SU-DHL-6 (cell line): Measurements from ENCODE around the gene UMAD1.
A peak's percentile ranks its signal among the peaks of the same experiment; 100 is the strongest.

ENCODE experiments used
- H2AFZ ChIP-seq: fragments of 200-600 bp; sonication (generic); 2 replicates; pipeline ENCODE4 v1.6.1; 2014; ENCODE audit warnings: low read depth, mild to moderate bottlenecking, moderate library complexity, mixed read lengths, antibody characterized with exemption, low read length; ENCODE audit not compliant: severe bottlenecking
- H3F3A ChIP-seq: fragments of 200-600 bp; shearing (Covaris generic); 2 replicates; pipeline ENCODE4 v1.6.0; 2016; ENCODE audit warnings: antibody characterized with exemption, mild to moderate bottlenecking; ENCODE audit not compliant: insufficient read depth
- H3K27ac ChIP-seq: fragments of 200-600 bp; sonication (generic); 2 replicates; pipeline ENCODE4 v1.5.1; 2016; ENCODE audit warnings: low read depth, mild to moderate bottlenecking, low read length, moderate library complexity, mixed read lengths
- H3K27me3 ChIP-seq: fragments of 200-600 bp; sonication (generic), shearing (Covaris generic); 2 replicates; pipeline ENCODE4 v1.6.0; 2014; ENCODE audit warnings: mild to moderate bottlenecking, low read length
- H3K36me3 ChIP-seq: fragments of 200-600 bp; sonication (generic); 2 replicates; pipeline ENCODE4 v1.6.1; 2014; ENCODE audit warnings: mild to moderate bottlenecking, low read length, mixed read lengths
- H3K4me2 ChIP-seq: fragments of 300-600, 200-600 bp; shearing (Covaris generic), sonication (generic); 2 replicates; pipeline ENCODE4 v1.6.0; 2014; ENCODE audit warnings: low read length, low read depth, mild to moderate bottlenecking; ENCODE audit not compliant: poor library complexity, severe bottlenecking
- H3K4me3 ChIP-seq: fragments of 200-600 bp; sonication (generic); 2 replicates; pipeline ENCODE4 v1.5.1; 2014; ENCODE audit warnings: antibody characterized with exemption, low read length, mild to moderate bottlenecking, mixed read lengths; ENCODE audit not compliant: insufficient read depth, poor library complexity, severe bottlenecking
- H3K79me2 ChIP-seq: fragments of 200-600 bp; sonication (generic); 2 replicates; pipeline ENCODE4 v1.6.1; 2014; ENCODE audit warnings: mild to moderate bottlenecking, low read length, moderate library complexity; ENCODE audit not compliant: insufficient read depth
- H3K9ac ChIP-seq: fragments of 200-600 bp; sonication (generic); 2 replicates; pipeline ENCODE4 v1.7.0; 2014; ENCODE audit warnings: mild to moderate bottlenecking, low read length
- H3K9me2 ChIP-seq: fragments of 200-600 bp; sonication (generic); replicated peaks from 2 replicates; pipeline ENCODE4 v1.6.1; 2014; ENCODE audit warnings: low read length; ENCODE audit not compliant: insufficient read depth
- H3K9me3 ChIP-seq: fragments of 200-600 bp; sonication (generic); 2 replicates; pipeline ENCODE4 v1.6.1; 2014; ENCODE audit warnings: low read length, mixed read lengths; ENCODE audit not compliant: insufficient read depth
- H4K20me1 ChIP-seq: fragments of 200-600 bp; sonication (generic); 2 replicates; pipeline ENCODE4 v1.6.1; 2014; ENCODE audit warnings: low read depth, mild to moderate bottlenecking, antibody characterized with exemption, low read length, moderate library complexity, mixed read lengths
- EZH2phosphoT487 ChIP-seq: fragments of 200-600 bp; sonication (generic), shearing (Covaris generic); conservative IDR thresholded peaks from 2 replicates; pipeline ENCODE4 v1.6.1; 2018; ENCODE audit warnings: mild to moderate bottlenecking, antibody characterized with exemption, low read length, moderate library complexity, mixed read lengths
- TF ChIP-seq, protein P1 (sequence below): fragments of 200-600 bp; sonication (generic); IDR thresholded peaks from one replicate; pipeline ENCODE4 v1.5.1; 2017; ENCODE audit warnings: antibody characterized with exemption, mild to moderate bottlenecking, low read length, moderate library complexity; ENCODE audit not compliant: insufficient read depth, poor library complexity, severe bottlenecking

The UMAD1 gene

DNA sequence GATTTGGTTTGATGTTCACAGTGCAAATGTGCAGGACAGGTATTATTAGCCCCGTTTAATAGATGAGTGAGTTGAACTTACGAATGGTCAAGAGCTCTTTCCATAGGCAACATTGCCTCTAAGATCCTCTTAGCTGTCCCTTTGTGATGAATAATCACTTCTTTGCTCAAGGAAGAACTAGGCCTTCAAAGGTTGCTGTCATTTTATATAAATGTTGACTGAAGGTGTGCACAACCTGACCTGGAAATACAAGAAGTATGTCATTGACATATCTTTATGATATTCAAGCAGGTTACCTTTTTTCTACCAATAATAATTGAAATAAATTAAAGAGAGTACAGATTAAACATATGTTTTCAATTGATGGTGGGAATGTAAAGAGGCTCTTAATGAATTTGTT lies 279.5 kb downstream of the UMAD1 start:
- Histone ChIP-seq H3K36me3 (no peaks in the 10 kb centered on the region), H3F3A (peaks cover 12% of the 10 kb centered on the region), H3K9me3 (no peaks in the 10 kb centered on the region), H3K79me2 (no peaks in the 10 kb centered on the region), H3K27ac (no peak overlapping the region), H3K4me3 (peak overlapping the region; percentile 6), H4K20me1 (no peaks in the 10 kb centered on the region), H2AFZ (no peak overlapping the region), H3K9ac (no peak overlapping the region), H3K27me3 (no peaks in the 10 kb centered on the region), H3K9me2 (no peaks in the 10 kb centered on the region), H3K4me2 (peak overlapping the region; percentile 44)
- TF ChIP-seq EZH2phosphoT487: no peak
- TF ChIP-seq, protein P1, sequence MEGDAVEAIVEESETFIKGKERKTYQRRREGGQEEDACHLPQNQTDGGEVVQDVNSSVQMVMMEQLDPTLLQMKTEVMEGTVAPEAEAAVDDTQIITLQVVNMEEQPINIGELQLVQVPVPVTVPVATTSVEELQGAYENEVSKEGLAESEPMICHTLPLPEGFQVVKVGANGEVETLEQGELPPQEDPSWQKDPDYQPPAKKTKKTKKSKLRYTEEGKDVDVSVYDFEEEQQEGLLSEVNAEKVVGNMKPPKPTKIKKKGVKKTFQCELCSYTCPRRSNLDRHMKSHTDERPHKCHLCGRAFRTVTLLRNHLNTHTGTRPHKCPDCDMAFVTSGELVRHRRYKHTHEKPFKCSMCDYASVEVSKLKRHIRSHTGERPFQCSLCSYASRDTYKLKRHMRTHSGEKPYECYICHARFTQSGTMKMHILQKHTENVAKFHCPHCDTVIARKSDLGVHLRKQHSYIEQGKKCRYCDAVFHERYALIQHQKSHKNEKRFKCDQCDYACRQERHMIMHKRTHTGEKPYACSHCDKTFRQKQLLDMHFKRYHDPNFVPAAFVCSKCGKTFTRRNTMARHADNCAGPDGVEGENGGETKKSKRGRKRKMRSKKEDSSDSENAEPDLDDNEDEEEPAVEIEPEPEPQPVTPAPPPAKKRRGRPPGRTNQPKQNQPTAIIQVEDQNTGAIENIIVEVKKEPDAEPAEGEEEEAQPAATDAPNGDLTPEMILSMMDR: no peak

DNA sequence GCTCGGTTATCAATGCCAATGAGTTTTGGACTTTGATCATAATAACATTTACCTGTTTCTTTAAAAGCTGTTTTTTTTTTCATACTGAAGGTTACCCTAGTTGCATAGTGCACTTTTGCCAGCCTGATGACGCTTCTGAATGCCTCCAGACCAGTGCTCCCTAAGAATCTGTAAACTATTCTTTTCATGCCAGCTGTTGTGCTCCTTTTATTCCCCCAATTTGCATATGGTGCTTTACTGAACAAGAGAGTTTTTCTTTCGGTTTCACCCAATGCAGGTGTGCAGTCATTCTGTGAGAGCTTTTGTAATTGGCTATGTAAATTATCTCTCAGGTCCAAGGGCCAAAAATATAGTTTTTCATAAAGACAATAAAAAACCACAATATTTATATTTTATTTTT lies 279.9 kb downstream of the UMAD1 start:
- H3K9ac ChIP-seq: no peak overlapping the region
- H3K9me2 ChIP-seq: no peaks in the 10 kb centered on the region
- H3K27ac ChIP-seq: no peak overlapping the region
- TF ChIP-seq EZH2phosphoT487: no peak
- TF ChIP-seq, protein P1: no peak
- H2AFZ ChIP-seq: no peak overlapping the region
- no peaks in the 10 kb centered on the region for H3K27me3 ChIP-seq
- no peaks in the 10 kb centered on the region for H3K36me3 ChIP-seq
- H3K4me2 ChIP-seq: peak overlapping the region; percentile 44
- no peaks in the 10 kb centered on the region for H3K9me3 ChIP-seq
- no peaks in the 10 kb centered on the region for H3K79me2 ChIP-seq
- no peaks in the 10 kb centered on the region for H4K20me1 ChIP-seq
- peaks cover 12% of the 10 kb centered on the region for H3F3A ChIP-seq
- peak overlapping the region; percentile 6 for H3K4me3 ChIP-seq

GRCh38 chr7:7921830-7922229 lies 281.3 kb downstream of the UMAD1 start:
- no peak overlapping the region for H2AFZ ChIP-seq
- TF ChIP-seq, protein P1: no peak
- no peak for TF ChIP-seq EZH2phosphoT487
- H3K9ac ChIP-seq: no peak overlapping the region
- no peaks in the 10 kb centered on the region for H3K79me2 ChIP-seq
- H4K20me1 ChIP-seq: no peaks in the 10 kb centered on the region
- no peaks in the 10 kb centered on the region for H3K27me3 ChIP-seq
- H3K9me2 ChIP-seq: no peaks in the 10 kb centered on the region
- H3F3A ChIP-seq: peaks cover 12% of the 10 kb centered on the region
- H3K36me3 ChIP-seq: no peaks in the 10 kb centered on the region
- H3K27ac ChIP-seq: no peak overlapping the region
- no peak overlapping the region for H3K4me2 ChIP-seq
- H3K9me3 ChIP-seq: no peaks in the 10 kb centered on the region
- no peak overlapping the region for H3K4me3 ChIP-seq
